Activated T-cell treated with anti-CD3 and anti-CD28 coated beads, Interleukin-2, amount 50 U/mL, for 48 hours (primary cell): ENCODE data around the gene MBL2.

Experiments
- DNase-seq, 2 experiments: peaks; one replicate each; pipeline ENCODE4 v3.0.0-alpha.2; 2020

The MBL2 gene

GRCh38 chr10:52771534-52772445 is 794 bp downstream of the MBL2 start:
- DNase-seq: no peak

- no peak for DNase-seq
Observed at GRCh38 chr10:52770904-52771303, 1.7 kb downstream of the MBL2 start.

GRCh38 chr10:52769966-52770365 is 2.6 kb downstream of the MBL2 start:
- no peak for DNase-seq

GRCh38 chr10:52768001-52768532 is 4.5 kb downstream of the MBL2 start:
- no peak for DNase-seq

- DNase-seq: no peak
Observed at GRCh38 chr10:52762088-52762487, 10.5 kb downstream of the MBL2 start.

- DNase-seq: no peak
Observed at GRCh38 chr10:52759154-52759553, 13.4 kb downstream of the MBL2 start.

GRCh38 chr10:52758406-52758805 is 14.2 kb downstream of the MBL2 start:
- no peak for DNase-seq

- DNase-seq: no peak
Observed at GRCh38 chr10:52757773-52758172, 14.8 kb downstream of the MBL2 start.

GRCh38 chr10:52756966-52757365 is 15.6 kb downstream of the MBL2 start:
- DNase-seq: no peak

GRCh38 chr10:52756295-52756694 is 16.3 kb downstream of the MBL2 start:
- no peak for DNase-seq

GRCh38 chr10:52755297-52756062 is 17.1 kb downstream of the MBL2 start:
- DNase-seq: no peak

GRCh38 chr10:52752801-52753445 is 19.7 kb downstream of the MBL2 start:
- no peak for DNase-seq

- DNase-seq: no peak
Observed at GRCh38 chr10:52752261-52752660, 20.3 kb downstream of the MBL2 start.

- no peak for DNase-seq
Observed at GRCh38 chr10:52751337-52751736, 21.2 kb downstream of the MBL2 start.

GRCh38 chr10:52750629-52751028 is 22.0 kb downstream of the MBL2 start:
- DNase-seq: no peak

- DNase-seq: no peak
Observed at GRCh38 chr10:52747694-52748093, 24.9 kb downstream of the MBL2 start.

GRCh38 chr10:52746169-52746568 is 26.4 kb downstream of the MBL2 start:
- DNase-seq: no peak

GRCh38 chr10:52744057-52744805 is 28.4 kb downstream of the MBL2 start:
- DNase-seq: no peak

GRCh38 chr10:52742731-52743130 is 29.9 kb downstream of the MBL2 start:
- no peak for DNase-seq

GRCh38 chr10:52741851-52742250 is 30.7 kb downstream of the MBL2 start:
- no peak for DNase-seq

GRCh38 chr10:52740913-52741675 is 31.5 kb downstream of the MBL2 start:
- DNase-seq: peak; percentile 58 to 64

- no peak for DNase-seq
Observed at GRCh38 chr10:52740155-52740549, 32.4 kb downstream of the MBL2 start.
